ENCODE data around the gene IFITM5.

IFITM5 gene

DNA sequence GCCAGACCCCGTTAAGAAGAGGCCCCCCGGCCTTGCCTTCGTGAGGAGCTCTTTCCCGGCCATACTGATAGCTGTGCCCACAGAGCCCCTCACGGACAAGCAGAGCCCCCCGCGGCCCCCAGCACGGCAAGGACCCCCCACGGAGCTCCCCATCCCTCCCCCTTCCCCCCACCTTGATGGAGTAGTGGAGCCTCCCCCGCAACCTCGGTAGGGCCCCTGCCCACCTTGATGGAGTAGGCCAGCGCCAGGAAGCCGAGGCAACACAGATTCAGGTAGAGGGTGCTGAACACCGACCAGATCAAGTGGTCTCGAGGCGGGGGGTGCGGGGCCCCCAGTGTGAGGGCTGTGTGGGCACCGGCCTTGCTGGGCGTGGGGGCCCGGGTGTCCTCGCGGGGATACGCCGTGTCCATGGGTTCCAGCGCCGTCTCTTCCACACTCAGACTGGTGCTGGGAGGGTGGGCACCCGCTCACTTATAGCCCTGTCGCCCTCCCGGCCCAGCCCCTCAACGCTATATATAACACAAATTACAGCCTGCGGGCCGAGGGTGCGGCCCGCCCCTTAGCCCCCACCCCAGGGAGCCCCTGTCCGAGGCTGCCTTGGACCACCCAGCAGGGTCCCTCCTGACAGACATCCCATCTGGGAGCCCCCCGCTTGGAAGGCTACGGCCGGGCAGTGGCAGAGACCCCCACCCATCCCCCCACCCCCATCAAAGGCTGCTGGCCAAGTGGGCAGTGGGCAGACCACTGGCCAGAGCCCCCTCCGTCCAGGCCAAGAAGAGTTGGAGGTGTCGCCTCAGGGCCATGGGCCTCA, at the start of gene IFITM5:
TSS of gene IFITM5 (minus strand) at position 446 of the 811 bp plus-strand sequence. CDS start at position 410, 36 bp downstream.
- no peak for DNase-seq
- TF ChIP-seq, protein P1, sequence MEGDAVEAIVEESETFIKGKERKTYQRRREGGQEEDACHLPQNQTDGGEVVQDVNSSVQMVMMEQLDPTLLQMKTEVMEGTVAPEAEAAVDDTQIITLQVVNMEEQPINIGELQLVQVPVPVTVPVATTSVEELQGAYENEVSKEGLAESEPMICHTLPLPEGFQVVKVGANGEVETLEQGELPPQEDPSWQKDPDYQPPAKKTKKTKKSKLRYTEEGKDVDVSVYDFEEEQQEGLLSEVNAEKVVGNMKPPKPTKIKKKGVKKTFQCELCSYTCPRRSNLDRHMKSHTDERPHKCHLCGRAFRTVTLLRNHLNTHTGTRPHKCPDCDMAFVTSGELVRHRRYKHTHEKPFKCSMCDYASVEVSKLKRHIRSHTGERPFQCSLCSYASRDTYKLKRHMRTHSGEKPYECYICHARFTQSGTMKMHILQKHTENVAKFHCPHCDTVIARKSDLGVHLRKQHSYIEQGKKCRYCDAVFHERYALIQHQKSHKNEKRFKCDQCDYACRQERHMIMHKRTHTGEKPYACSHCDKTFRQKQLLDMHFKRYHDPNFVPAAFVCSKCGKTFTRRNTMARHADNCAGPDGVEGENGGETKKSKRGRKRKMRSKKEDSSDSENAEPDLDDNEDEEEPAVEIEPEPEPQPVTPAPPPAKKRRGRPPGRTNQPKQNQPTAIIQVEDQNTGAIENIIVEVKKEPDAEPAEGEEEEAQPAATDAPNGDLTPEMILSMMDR (IDR thresholded peaks at IDR 0.05; ENCODE audit: low read depth, low read length) = no peak
- no peaks in the 10 kb centered on the region for H3K27me3 ChIP-seq (ENCODE audit: insufficient read depth, low read depth, severe bottlenecking)
- H3K4me3 ChIP-seq (ENCODE audit: low read depth, low read length) = no peak within 1 kb of the TSS
- H3K36me3 ChIP-seq = no peaks in the 10 kb centered on the region
- no peaks in the 10 kb centered on the region for H3K9me3 ChIP-seq (ENCODE audit: severe bottlenecking)
- H3K27ac ChIP-seq = no peak within 1 kb of the TSS

DNA sequence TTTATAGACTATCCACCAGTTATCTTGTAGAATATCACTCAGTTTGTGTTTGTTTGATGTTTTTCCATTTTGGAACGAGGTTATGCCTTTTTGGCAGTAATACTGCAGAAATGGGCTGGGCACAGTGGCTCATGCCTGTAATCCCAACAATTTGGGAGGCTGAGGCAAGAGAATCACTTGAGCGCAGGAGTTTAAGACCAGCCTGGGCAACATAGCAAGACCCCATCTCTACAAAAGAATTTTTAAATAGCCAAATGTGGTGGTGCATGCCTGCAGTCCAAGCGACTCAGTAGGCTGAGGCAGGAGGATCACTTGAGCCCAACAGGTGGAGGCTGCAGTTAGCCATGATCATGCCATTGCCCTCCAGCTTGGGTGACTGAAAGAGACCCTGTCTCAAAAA, 47.2 kb upstream of the IFITM5 start:
- no peak for DNase-seq
- Histone ChIP-seq H3K36me3 (no peaks in the 10 kb centered on the region), H3K9me3 (ENCODE audit: severe bottlenecking) (no peaks in the 10 kb centered on the region), H3K27ac (no peak overlapping the region), H3K27me3 (ENCODE audit: insufficient read depth, low read depth, severe bottlenecking) (no peaks in the 10 kb centered on the region), H3K4me3 (ENCODE audit: low read depth, low read length) (no peak overlapping the region)
- TF ChIP-seq, protein P1 (IDR thresholded peaks at IDR 0.05; ENCODE audit: low read depth, low read length) = no peak

DNA sequence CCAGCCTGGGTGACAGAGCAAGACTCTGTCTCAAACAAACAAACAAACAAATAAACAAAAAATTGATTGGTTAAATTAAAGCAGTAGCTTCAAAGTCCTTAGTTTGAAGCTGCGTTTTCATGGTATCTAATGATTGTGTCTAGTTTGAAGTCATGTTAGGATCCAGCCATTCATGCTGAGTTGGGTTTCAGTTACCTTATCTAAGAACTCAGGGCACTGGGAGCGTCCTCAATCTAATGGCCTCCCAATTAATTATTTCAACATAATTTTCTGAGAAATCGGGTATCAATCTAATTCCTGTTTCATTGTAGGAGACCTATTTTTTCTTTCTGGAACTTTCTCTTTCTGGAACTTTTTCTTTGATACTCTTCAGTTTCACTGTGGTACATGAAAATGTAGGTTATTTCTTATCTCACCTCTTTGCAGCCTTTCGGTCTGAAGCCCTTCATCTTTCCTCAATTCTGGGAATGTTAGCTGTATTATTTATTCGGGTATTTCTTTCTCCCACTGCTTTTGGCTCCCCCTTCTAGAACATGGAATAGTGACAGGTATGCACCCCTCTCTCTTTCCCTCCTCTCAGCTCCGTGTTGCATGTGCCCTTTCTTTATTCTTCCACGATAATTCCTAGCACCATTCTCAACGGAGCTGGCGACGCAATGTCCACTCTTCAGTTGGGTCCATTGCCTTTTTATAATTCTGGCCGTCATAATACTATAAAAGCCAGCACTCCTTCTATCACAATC, 45.7 kb upstream of the IFITM5 start:
- no peak for DNase-seq
- no peaks in the 10 kb centered on the region for H3K36me3 ChIP-seq
- TF ChIP-seq, protein P1 (IDR thresholded peaks at IDR 0.05; ENCODE audit: low read depth, low read length) = no peak
- H3K9me3 ChIP-seq (ENCODE audit: severe bottlenecking) = no peaks in the 10 kb centered on the region
- H3K4me3 ChIP-seq (ENCODE audit: low read depth, low read length) = no peak overlapping the region
- no peaks in the 10 kb centered on the region for H3K27me3 ChIP-seq (ENCODE audit: insufficient read depth, low read depth, severe bottlenecking)
- no peak overlapping the region for H3K27ac ChIP-seq

DNA sequence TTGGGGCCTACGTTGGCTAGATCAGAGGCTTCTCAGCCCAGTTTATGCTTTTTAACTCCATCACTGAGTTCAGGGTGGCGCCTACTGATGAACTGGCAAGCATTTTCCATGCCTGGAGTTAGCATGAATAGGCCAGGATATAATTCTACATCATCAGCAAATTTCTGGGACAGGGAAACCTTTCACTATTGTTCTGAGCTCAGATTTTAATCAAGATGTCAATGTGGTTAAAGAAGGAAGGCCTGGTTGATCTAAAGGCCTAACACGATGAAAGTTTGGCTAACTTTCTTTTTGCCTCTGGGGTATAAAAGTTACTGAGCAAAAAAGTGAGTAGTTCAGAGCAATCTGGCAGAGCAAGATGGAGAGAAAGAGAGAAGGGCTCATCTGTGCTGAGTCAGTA, 43.0 kb upstream of the IFITM5 start:
- H3K27ac ChIP-seq = no peak overlapping the region
- TF ChIP-seq, protein P1 (IDR thresholded peaks at IDR 0.05; ENCODE audit: low read depth, low read length) = no peak
- no peak for DNase-seq
- no peaks in the 10 kb centered on the region for H3K9me3 ChIP-seq (ENCODE audit: severe bottlenecking)
- H3K27me3 ChIP-seq (ENCODE audit: insufficient read depth, low read depth, severe bottlenecking) = no peaks in the 10 kb centered on the region
- no peaks in the 10 kb centered on the region for H3K36me3 ChIP-seq
- H3K4me3 ChIP-seq (ENCODE audit: low read depth, low read length) = no peak overlapping the region

DNA sequence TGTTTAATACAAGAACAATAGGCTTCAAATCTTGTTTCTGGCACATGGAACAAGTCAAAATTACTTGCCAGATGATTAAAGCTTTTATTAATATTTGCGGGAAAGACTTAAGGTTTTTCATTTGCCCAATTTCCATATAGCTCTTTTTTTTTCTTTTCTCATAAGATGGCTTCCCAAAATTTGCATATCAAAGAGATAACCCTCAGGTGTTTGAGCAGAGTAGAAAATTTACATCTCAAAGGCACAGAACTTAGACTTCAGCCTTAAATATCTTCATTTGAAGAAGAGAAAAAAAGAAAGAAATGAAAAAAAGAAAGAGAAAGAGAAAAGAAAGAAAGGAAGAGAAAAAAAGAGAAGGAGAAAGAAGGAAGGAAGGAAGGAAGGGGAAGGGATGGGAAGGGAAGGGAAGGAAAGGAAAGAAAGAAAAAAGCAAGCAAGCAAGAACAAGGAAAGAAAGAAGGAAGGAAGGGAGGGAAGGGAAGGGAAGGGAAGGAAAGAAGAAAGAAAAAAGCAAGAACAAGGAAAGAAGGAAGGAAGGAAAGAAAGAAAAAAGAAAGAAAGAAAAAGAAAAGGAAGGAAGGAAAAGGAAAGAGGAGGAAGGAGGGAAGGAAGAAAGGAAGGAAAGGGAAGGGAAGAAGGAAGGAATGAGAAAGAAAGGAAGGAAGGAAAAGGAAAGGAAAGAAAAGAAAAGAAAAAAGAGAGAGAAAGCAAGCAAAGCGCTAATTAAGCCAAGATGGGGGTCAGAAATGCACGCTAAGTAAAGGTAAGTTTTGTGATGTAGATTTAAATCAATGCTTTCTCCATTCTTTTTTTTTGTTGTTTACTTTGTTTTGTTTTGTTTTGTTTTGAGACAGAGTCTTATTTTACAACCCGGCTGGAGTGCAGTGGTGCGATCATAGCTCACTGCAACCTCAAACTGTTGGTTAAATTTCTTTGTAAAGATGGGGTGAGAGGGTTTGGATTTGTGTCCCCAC, 41.5 kb upstream of the IFITM5 start:
- DNase-seq = no peak
- Histone ChIP-seq H3K4me3 (ENCODE audit: low read depth, low read length) (no peak overlapping the region), H3K36me3 (no peaks in the 10 kb centered on the region), H3K9me3 (ENCODE audit: severe bottlenecking) (no peaks in the 10 kb centered on the region), H3K27me3 (ENCODE audit: insufficient read depth, low read depth, severe bottlenecking) (no peaks in the 10 kb centered on the region), H3K27ac (no peak overlapping the region)
- TF ChIP-seq, protein P1 (IDR thresholded peaks at IDR 0.05; ENCODE audit: low read depth, low read length) = no peak
